Measurements from ENCODE around the gene TLCD3B. TPM values are rescaled to one million over a fixed set of nuclear protein-coding genes. Genes with fewer than 3 reads are reported as not detected.

TLCD3B gene
- total RNA-seq, 4 donors from 2014 or later, result not detected

DNA sequence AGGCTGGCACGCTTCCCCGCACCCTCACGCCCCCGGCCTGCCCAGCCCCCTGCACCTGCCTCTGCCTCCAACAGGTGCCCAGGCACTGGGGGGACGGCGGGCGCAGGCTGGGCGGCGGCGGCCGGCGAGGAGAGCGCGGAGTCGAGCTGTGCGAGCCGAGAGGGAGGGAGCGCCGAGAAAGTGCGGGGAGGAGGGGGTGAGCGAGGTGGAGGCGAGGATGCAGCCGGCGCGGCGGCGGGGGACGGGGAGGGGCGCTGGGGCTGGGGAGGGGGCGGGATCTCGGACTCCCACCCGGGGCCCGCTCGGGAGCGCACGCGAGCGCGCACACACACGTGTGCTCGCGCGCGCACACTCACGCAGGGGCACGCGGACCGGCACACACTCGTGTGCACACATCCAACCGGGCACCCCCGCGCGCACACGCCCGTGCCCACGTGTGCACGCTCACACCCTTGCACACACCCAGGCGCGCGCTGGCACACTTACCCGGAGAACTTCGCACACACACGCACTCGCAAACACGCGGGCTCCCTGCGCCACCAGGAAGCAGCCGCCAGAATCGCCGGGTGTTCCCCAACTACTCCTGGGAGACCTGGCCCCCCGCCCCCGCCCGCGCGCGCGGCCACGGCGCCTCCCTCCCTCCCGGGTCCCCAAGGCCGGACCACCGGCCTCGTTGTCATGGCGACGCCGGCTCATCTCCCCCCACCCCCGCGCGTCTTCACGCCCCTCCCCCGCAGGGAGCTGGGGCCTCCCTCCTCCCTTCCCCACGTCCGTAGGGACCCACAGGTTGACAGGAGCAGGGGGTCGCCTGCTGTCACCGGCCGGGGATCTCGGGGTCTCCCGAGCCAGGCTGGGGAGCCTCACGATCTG, 20.0 kb downstream of the TLCD3B start, which contains the start of gene DOC2A:
Gene DOC2A (minus strand): TSS at position 184 of the 870 bp plus-strand sequence. CDS start 805 bp downstream, outside the sequence.
- intact Hi-C loops (cut with DNase I; ENCODE audit: low total_unique reads), result no loop called here
- H3K4me3 ChIP-seq (ENCODE audit: low read depth, poor library complexity, severe bottlenecking), result no peak within 1 kb of the TSS
- DNase-seq (ENCODE audit: low spot score in 2 of 2), result no peak
- WGBS, 2 donors, result 0 to 1% methylated on average over 6 to 54 of the region's 99 CpGs
- TF ChIP-seq CTCF (IDR thresholded peaks at IDR 0.05), result no peak
- TF ChIP-seq POLR2A (IDR thresholded peaks at IDR 0.05), result no peak

DNA sequence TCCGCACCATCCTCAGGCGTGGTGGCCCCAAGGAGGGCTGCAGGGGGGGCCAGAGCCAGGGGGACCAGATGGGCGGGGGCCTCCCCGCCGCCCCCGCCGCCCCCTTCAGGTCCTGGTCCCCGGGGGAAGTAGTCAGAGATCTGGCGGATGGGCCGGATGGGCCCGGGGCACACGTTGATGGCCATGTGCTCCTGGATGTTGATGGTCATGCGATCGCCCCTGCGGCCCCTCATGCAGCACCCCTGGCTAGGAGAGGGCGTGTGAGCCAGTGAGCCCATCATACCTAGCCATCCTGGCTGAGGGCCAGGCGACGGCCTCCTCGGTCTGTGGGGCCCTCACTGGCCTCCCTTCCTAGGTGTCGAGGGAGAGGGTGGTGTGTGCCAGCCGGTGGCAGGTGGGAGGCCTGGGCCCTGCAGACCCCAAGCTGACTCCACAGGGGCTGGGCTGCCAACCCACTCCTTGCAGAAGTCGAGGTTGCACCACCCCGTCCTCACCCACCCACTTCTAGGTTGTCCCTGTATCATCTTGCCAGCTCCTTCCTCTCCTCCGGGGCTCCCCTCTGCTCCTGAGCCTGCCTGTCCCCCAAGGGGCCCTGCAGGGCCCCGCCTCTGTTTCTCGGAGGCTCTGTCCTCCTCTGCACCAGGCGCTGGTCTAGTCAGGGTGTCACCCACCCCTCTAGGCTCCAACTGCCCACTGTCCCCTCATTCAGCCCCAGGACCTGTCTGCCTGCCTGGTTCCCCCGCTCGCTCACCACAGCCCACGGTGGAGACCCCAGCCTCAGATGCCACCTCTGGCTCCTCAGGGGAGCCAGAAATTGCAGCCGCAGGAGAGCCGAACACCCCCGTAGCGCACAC, 20.9 kb downstream of the TLCD3B start:
- intact Hi-C loops (cut with DNase I; ENCODE audit: low total_unique reads), result no loop called here
- DNase-seq (ENCODE audit: low spot score in 2 of 2), result no peak

GRCh38 chr16:30009085-30009862, 21.8 kb downstream of the TLCD3B start:
- 42 to 44% methylated on average over 24 of the region's 26 CpGs for WGBS, 2 donors
- no peak overlapping the region for H3K4me3 ChIP-seq (ENCODE audit: low read depth, poor library complexity, severe bottlenecking)
- TF ChIP-seq POLR2A (IDR thresholded peaks at IDR 0.05) (no peak), CTCF (IDR thresholded peaks at IDR 0.05) (no peak)
- intact Hi-C loops (cut with DNase I; ENCODE audit: low total_unique reads), result no loop called here
- DNase-seq (ENCODE audit: low spot score in 2 of 2), result no peak

More for the DNA sequence above, 20.9 kb downstream of the TLCD3B start:
- TF ChIP-seq POLR2A (IDR thresholded peaks at IDR 0.05) (no peak), CTCF (IDR thresholded peaks at IDR 0.05) (no peak)
- H3K4me3 ChIP-seq (ENCODE audit: low read depth, poor library complexity, severe bottlenecking), result no peak overlapping the region
- 4 to 11% methylated on average over 18 to 33 of the region's 34 CpGs for WGBS, 2 donors

GRCh38 chr16:30007378-30007895, 23.6 kb downstream of the TLCD3B start:
- no peak for DNase-seq (ENCODE audit: low spot score in 2 of 2)
- WGBS, 2 donors, result 62 to 66% methylated on average over 11 of the region's 11 CpGs
- H3K4me3 ChIP-seq (ENCODE audit: low read depth, poor library complexity, severe bottlenecking), result no peak overlapping the region
- intact Hi-C loops (cut with DNase I; ENCODE audit: low total_unique reads), result no loop called here
- TF ChIP-seq CTCF (IDR thresholded peaks at IDR 0.05) (no peak), POLR2A (IDR thresholded peaks at IDR 0.05) (no peak)

GRCh38 chr16:30006659-30007377, 24.3 kb downstream of the TLCD3B start:
- intact Hi-C loops (cut with DNase I; ENCODE audit: low total_unique reads), result no loop called here
- DNase-seq (ENCODE audit: low spot score in 2 of 2), result no peak
- TF ChIP-seq CTCF (IDR thresholded peaks at IDR 0.05) (no peak), POLR2A (IDR thresholded peaks at IDR 0.05) (no peak)
- 69 to 78% methylated on average over 17 to 28 of the region's 34 CpGs for WGBS, 2 donors
- no peak overlapping the region for H3K4me3 ChIP-seq (ENCODE audit: low read depth, poor library complexity, severe bottlenecking)
